ENCODE results near the gene MAP3K15.

Gene MAP3K15

GRCh38 chrX:19540076-19540475, 24.8 kb upstream of the MAP3K15 start:
- Histone ChIP-seq H3K27ac (replicated peaks) (no peak overlapping the region), H3K27me3 (ENCODE audit: insufficient read depth, poor library complexity, severe bottlenecking) (no peaks in the 10 kb centered on the region), H3K4me3 (replicated peaks; ENCODE audit: insufficient read depth, low read length) (no peak overlapping the region)
- no peak for DNase-seq (ENCODE audit: low read depth in 1 of 2, low spot score in 1 of 2)
- TF ChIP-seq REST (IDR thresholded peaks at IDR 0.05; ENCODE audit: insufficient replicate concordance, low read depth) (no peak), POLR2AphosphoS5 (IDR thresholded peaks at IDR 0.05; ENCODE audit: low read depth) (no peak), SPI1 (IDR thresholded peaks at IDR 0.05; ENCODE audit: borderline replicate concordance, low read depth) (no peak)

- H3K27me3 ChIP-seq (ENCODE audit: insufficient read depth, poor library complexity, severe bottlenecking) = no peaks in the 10 kb centered on the region
- TF ChIP-seq POLR2AphosphoS5 (IDR thresholded peaks at IDR 0.05; ENCODE audit: low read depth) = no peak
- TF ChIP-seq CTCF (IDR thresholded peaks at IDR 0.05; ENCODE audit: insufficient read depth, low read length) = no peak
- no peak for TF ChIP-seq REST (IDR thresholded peaks at IDR 0.05; ENCODE audit: insufficient replicate concordance, low read depth)
- no peak overlapping the region for H3K27ac ChIP-seq (replicated peaks)
- no peak overlapping the region for H3K4me3 ChIP-seq (replicated peaks; ENCODE audit: insufficient read depth, low read length)
- no peak for DNase-seq (ENCODE audit: low read depth in 1 of 2, low spot score in 1 of 2)
These were observed 24.4 kb upstream of the MAP3K15 start for GRCh38 chrX:19539665-19540064.

- Histone ChIP-seq H3K27ac (replicated peaks) (no peak overlapping the region), H3K27me3 (ENCODE audit: insufficient read depth, poor library complexity, severe bottlenecking) (no peaks in the 10 kb centered on the region), H3K4me3 (replicated peaks; ENCODE audit: insufficient read depth, low read length) (no peak overlapping the region)
- no peak for TF ChIP-seq GABPA (IDR thresholded peaks at IDR 0.05; ENCODE audit: low read depth)
- no peak for TF ChIP-seq SPI1 (IDR thresholded peaks at IDR 0.05; ENCODE audit: borderline replicate concordance, low read depth)
- TF ChIP-seq CTCF (IDR thresholded peaks at IDR 0.05; ENCODE audit: insufficient read depth, low read length) = no peak
- no peak for TF ChIP-seq REST (IDR thresholded peaks at IDR 0.05; ENCODE audit: insufficient replicate concordance, low read depth)
- no peak for TF ChIP-seq POLR2AphosphoS5 (IDR thresholded peaks at IDR 0.05; ENCODE audit: low read depth)
- no peak for DNase-seq (ENCODE audit: low read depth in 1 of 2, low spot score in 1 of 2)
These were observed 20.2 kb upstream of the MAP3K15 start for GRCh38 chrX:19535476-19535875.

- H3K4me3 ChIP-seq (replicated peaks; ENCODE audit: insufficient read depth, low read length) = no peak overlapping the region
- DNase-seq (ENCODE audit: low read depth in 1 of 2, low spot score in 1 of 2) = no peak
- no peak for TF ChIP-seq CTCF (IDR thresholded peaks at IDR 0.05; ENCODE audit: insufficient read depth, low read length)
- H3K27me3 ChIP-seq (ENCODE audit: insufficient read depth, poor library complexity, severe bottlenecking) = no peaks in the 10 kb centered on the region
- no peak overlapping the region for H3K27ac ChIP-seq (replicated peaks)
These were observed 17.4 kb upstream of the MAP3K15 start for GRCh38 chrX:19532709-19533108.
